Measurements from ENCODE around the gene MYRIP. TPM values are rescaled to one million over a fixed set of nuclear protein-coding genes. Genes with fewer than 3 reads are reported as not detected.
A peak's percentile ranks its signal among the peaks of the same experiment; 100 is the strongest.
"Not testable (repeated sequence)": the region's sequence is repeated elsewhere in the genome, so short reads cannot be mapped to it uniquely, and the experiment has no call there.

MYRIP gene
- total RNA-seq, 1 experiment from 2014 or later = 0.59 TPM

GRCh38 chr3:40077828-40078492 lies 268.6 kb downstream of the MYRIP start:
- CTCF ChIA-PET; BruUV-seq (replicated peaks): not testable (repeated sequence)

GRCh38 chr3:40078590-40078989 lies 269.2 kb downstream of the MYRIP start:
- BruUV-seq (replicated peaks) = no TSS peak
- H3K9me3 Mint-ChIP-seq (ENCODE audit: unreplicated experiment) = peaks cover 20% of the 10 kb centered on the region
- intact Hi-C loops (cut with micrococcal nuclease; ENCODE audit: unreplicated experiment) = loop anchor here (10.0 kb wide), 1 partner anchor 264 kb away; no protein-coding TSS in a partner anchor
- peaks cover 14% of the 10 kb centered on the region for H3K4me1 Mint-ChIP-seq (ENCODE audit: low read depth, unreplicated experiment)
- no peaks in the 10 kb centered on the region for H3K27me3 Mint-ChIP-seq (ENCODE audit: insufficient read depth, unreplicated experiment)
- ChIA-PET CTCF (interaction anchor here (1.0 kb wide), 1 partner anchor 9 kb away, joined by 4 read pairs; no protein-coding TSS in a partner anchor), POLR2A (no interaction called here)
- Histone ChIP-seq H3K9me3 (no peaks in the 10 kb centered on the region), H3K36me3 (ENCODE audit: control insufficient read depth, insufficient read depth, low read length) (no peaks in the 10 kb centered on the region), H3K4me3 (ENCODE audit: low read depth, low read length) (no peak overlapping the region), H3K4me1 (peaks cover 14% of the 10 kb centered on the region), H3K27me3 (replicated peaks; ENCODE audit: control insufficient read depth, insufficient read depth, low read length) (no peaks in the 10 kb centered on the region)
- no peaks in the 10 kb centered on the region for H3K36me3 Mint-ChIP-seq (ENCODE audit: insufficient read depth, unreplicated experiment)
- no peak overlapping the region for H3K4me3 Mint-ChIP-seq (ENCODE audit: unreplicated experiment)
- DNase-seq = no peak
- no peak for TF ChIP-seq CTCF (IDR thresholded peaks at IDR 0.05; ENCODE audit: insufficient read depth in 1 of 2, low read depth in 1 of 2, low read length in 1 of 2, severe bottlenecking in 1 of 2, unreplicated experiment in 1 of 2)
- peak overlapping the region; percentile 73 for H3K27ac Mint-ChIP-seq (ENCODE audit: unreplicated experiment)

More at GRCh38 chr3:40077828-40078492, 268.6 kb downstream of the MYRIP start:
- H3K9me3 ChIP-seq; H3K27me3 Mint-ChIP-seq (ENCODE audit: insufficient read depth, unreplicated experiment); H3K4me3 Mint-ChIP-seq (ENCODE audit: unreplicated experiment); DNase-seq; POLR2A ChIA-PET; H3K27me3 ChIP-seq (replicated peaks; ENCODE audit: control insufficient read depth, insufficient read depth, low read length); H3K36me3 ChIP-seq (ENCODE audit: control insufficient read depth, insufficient read depth, low read length); H3K36me3 Mint-ChIP-seq (ENCODE audit: insufficient read depth, unreplicated experiment); H3K4me3 ChIP-seq (ENCODE audit: low read depth, low read length): not testable (repeated sequence)
- Mint-ChIP-seq H3K27ac (ENCODE audit: unreplicated experiment) (peak overlapping the region; percentile 73), H3K4me1 (ENCODE audit: low read depth, unreplicated experiment) (peaks cover 14% of the 10 kb centered on the region), H3K9me3 (ENCODE audit: unreplicated experiment) (peaks cover 20% of the 10 kb centered on the region)
- intact Hi-C loops (cut with micrococcal nuclease; ENCODE audit: unreplicated experiment) = loop anchor here (10.0 kb wide), 1 partner anchor 263 kb away; no protein-coding TSS in a partner anchor
- peaks cover 14% of the 10 kb centered on the region for H3K4me1 ChIP-seq

DNA sequence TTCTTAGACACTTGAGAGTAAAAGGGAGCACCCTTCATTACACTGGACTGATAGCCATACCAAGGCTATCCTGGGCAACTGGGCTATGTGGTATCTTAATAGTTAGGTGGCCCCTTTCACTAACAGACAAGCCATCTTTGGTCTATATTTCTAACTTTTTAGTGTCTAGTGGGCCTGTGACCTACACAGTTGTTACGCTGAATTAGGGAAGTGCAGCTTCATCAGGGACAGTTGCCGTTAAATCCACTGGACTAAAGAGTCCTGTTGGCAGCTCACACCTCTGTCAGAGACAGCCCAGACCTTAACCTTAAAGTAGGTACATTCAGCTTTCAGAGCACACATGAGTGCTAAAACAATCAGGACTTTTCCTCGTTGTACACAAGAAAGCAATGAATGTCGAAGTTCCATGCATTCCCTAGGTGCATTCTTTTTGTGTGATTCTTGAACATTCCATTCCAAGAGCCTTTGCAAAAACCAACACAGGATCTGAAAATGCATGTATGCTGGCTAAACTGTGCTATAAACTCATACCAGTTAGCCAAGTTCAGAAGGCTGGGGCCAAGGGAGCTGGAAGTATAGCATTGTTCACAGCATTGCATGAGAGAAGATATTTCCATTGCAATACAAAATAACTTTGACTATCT lies 269.9 kb downstream of the MYRIP start:
- Mint-ChIP-seq H3K36me3 (ENCODE audit: insufficient read depth, unreplicated experiment) (no peaks in the 10 kb centered on the region), H3K4me1 (ENCODE audit: low read depth, unreplicated experiment) (peaks cover 14% of the 10 kb centered on the region), H3K4me3 (ENCODE audit: unreplicated experiment) (no peak overlapping the region), H3K27ac (ENCODE audit: unreplicated experiment) (peak overlapping the region; percentile 73), H3K9me3 (ENCODE audit: unreplicated experiment) (peaks cover 20% of the 10 kb centered on the region), H3K27me3 (ENCODE audit: insufficient read depth, unreplicated experiment) (no peaks in the 10 kb centered on the region)
- no peaks in the 10 kb centered on the region for H3K36me3 ChIP-seq (ENCODE audit: control insufficient read depth, insufficient read depth, low read length)
- ChIA-PET CTCF (interaction anchor here (1.0 kb wide), 1 partner anchor 10 kb away, joined by 4 read pairs; no protein-coding TSS in a partner anchor), POLR2A (no interaction called here)
- no peaks in the 10 kb centered on the region for H3K27me3 ChIP-seq (replicated peaks; ENCODE audit: control insufficient read depth, insufficient read depth, low read length)
- H3K9me3 ChIP-seq = no peaks in the 10 kb centered on the region
- TF ChIP-seq CTCF (IDR thresholded peaks at IDR 0.05; ENCODE audit: insufficient read depth in 1 of 2, low read depth in 1 of 2, low read length in 1 of 2, severe bottlenecking in 1 of 2, unreplicated experiment in 1 of 2) = no peak
- no TSS peak for BruUV-seq (replicated peaks)
- no peak overlapping the region for H3K4me3 ChIP-seq (ENCODE audit: low read depth, low read length)
- DNase-seq = peak in 1 of 2 experiments; percentile 34
- H3K4me1 ChIP-seq = peaks cover 14% of the 10 kb centered on the region
- intact Hi-C loops (cut with micrococcal nuclease; ENCODE audit: unreplicated experiment) = loop anchor here (1.0 to 10.0 kb wide), 2 partner anchors 8 to 265 kb away; no protein-coding TSS in a partner anchor
